HCT116 (cell line): ENCODE results near the gene HDAC2.

ENCODE experiments used
- ATF3 ChIP-seq: IDR thresholded peaks from 2 replicates; pipeline ENCODE4 v1.6.1; 2012
- CEBPB ChIP-seq: IDR thresholded peaks from 2 replicates; pipeline ENCODE4 v1.6.1; 2012; ENCODE audit warnings: low read depth
- CTCF ChIP-seq, 3 experiments: fragments of 200-600 bp in 1 of 3; sonication (generic) in 1 of 3; IDR thresholded peaks in 2 of 3; conservative IDR thresholded peaks in 1 of 3; 2 replicates each; pipeline ENCODE4 v1.5.1; 2012 to 2017; ENCODE audit warnings: low read depth in 2 of 3, low read length in 2 of 3, antibody characterized with exemption in 1 of 3, borderline replicate concordance in 1 of 3, control low read depth in 1 of 3, mild to moderate bottlenecking in 1 of 3, mixed read lengths in 1 of 3, mixed run types in 1 of 3, moderate library complexity in 1 of 3; ENCODE audit not compliant: insufficient read depth in 1 of 3
- EGR1 ChIP-seq: IDR thresholded peaks from 2 replicates; pipeline ENCODE4 v1.6.1; 2012; ENCODE audit warnings: low read depth
- JUND ChIP-seq: IDR thresholded peaks from 2 replicates; pipeline ENCODE4 v1.6.1; 2012
- POLR2AphosphoS5 ChIP-seq: IDR thresholded peaks from 2 replicates; pipeline ENCODE4 v1.6.1; 2011; ENCODE audit warnings: mild to moderate bottlenecking, low read depth, low read length, moderate library complexity
- YY1 ChIP-seq: IDR thresholded peaks from 2 replicates; pipeline ENCODE4 v1.6.1; 2011; ENCODE audit warnings: low read length, low read depth, moderate library complexity, mild to moderate bottlenecking; ENCODE audit not compliant: insufficient replicate concordance; ENCODE audit errors: extremely low read depth
- ZBTB33 ChIP-seq: IDR thresholded peaks from 2 replicates; pipeline ENCODE4 v1.6.1; 2011; ENCODE audit warnings: mild to moderate bottlenecking, low read length, moderate library complexity; ENCODE audit not compliant: insufficient replicate concordance; ENCODE audit errors: extremely low read depth

GRCh38 chr6:114008331-114008730, 37.4 kb upstream of the HDAC2 start:
- TF ChIP-seq EGR1 (no peak), CTCF (IDR thresholded peaks at IDR 0.05 in 2 of 3, conservative IDR thresholded peaks at IDR 0.05 in 1 of 3; ENCODE audit: borderline replicate concordance in 1 of 3, insufficient read depth in 1 of 3, low read depth in 2 of 3, low read length in 2 of 3) (no peak), YY1 (no peak), ATF3 (no peak), POLR2AphosphoS5 (no peak), CEBPB (no peak), JUND (no peak), ZBTB33 (no peak)
